PC-9 (cell line): ENCODE data around the gene ZNF316. TPM values are rescaled to one million over a fixed set of nuclear protein-coding genes. Genes with fewer than 3 reads are reported as not detected.
A peak's percentile ranks its signal among the peaks of the same experiment; 100 is the strongest.

ENCODE experiments used
- BruUV-seq: library from RNA; stranded (reverse); fragments of 400-500 nt; replicated peaks from 2 replicates; lab custom pipeline; 2021; lab: Mats Ljungman, UMichigan
- CTCF ChIA-PET: fragments of 300-600 bp; sonication (Branson Sonifier 250); formaldehyde crosslinking; loops from one replicate; lab custom pipeline; 2022; ENCODE audit warnings: antibody characterized with exemption; lab: Charles Lee
- POLR2A ChIA-PET: fragments of 300-600 bp; sonication (Branson Sonifier 250); formaldehyde crosslinking; loops from one replicate; lab custom pipeline; 2022; ENCODE audit warnings: antibody characterized with exemption; ENCODE audit not compliant: unreplicated experiment; lab: Charles Lee
- DNase-seq, 2 experiments: peaks; one replicate each; pipeline versions ENCODE4 v3.0.0 to v3.0.0-alpha.2; 2015 to 2022; ENCODE audit warnings: mixed read lengths in 1 of 2
- H2AFZ ChIP-seq: fragments of 200-600 bp; sonication (generic); 2 replicates; pipeline ENCODE4 v1.8.1; 2017; ENCODE audit warnings: antibody characterized with exemption
- H3F3A ChIP-seq: fragments of 200-600 bp; sonication (generic); 2 replicates; pipeline ENCODE4 v1.8.1; 2017; ENCODE audit warnings: antibody characterized with exemption, mild to moderate bottlenecking, low read depth; ENCODE audit not compliant: insufficient read depth
- H3K27ac ChIP-seq: fragments of 200-600 bp; sonication (generic); 2 replicates; pipeline ENCODE4 v1.6.1; 2016; ENCODE audit warnings: mixed run types
- H3K27me3 ChIP-seq: fragments of 200-600 bp; sonication (generic); 2 replicates; pipeline ENCODE4 v1.6.1; 2016; ENCODE audit warnings: low read depth, mixed run types; ENCODE audit not compliant: insufficient read depth
- H3K36me3 ChIP-seq: fragments of 200-600 bp; sonication (generic); 2 replicates; pipeline ENCODE4 v1.6.1; 2016; ENCODE audit warnings: low read depth, mixed run types
- H3K4me1 ChIP-seq: fragments of 200-600 bp; sonication (generic); replicated peaks from 2 replicates; pipeline ENCODE4 v1.6.1; 2016; ENCODE audit warnings: mixed run types; ENCODE audit not compliant: insufficient read depth
- H3K4me2 ChIP-seq: fragments of 200-600 bp; sonication (generic); 2 replicates; pipeline ENCODE4 v1.6.1; 2017; ENCODE audit warnings: mixed run types
- H3K4me3 ChIP-seq: fragments of 200-600 bp; sonication (generic); 2 replicates; pipeline ENCODE4 v1.6.1; 2016; ENCODE audit warnings: mixed run types
- H3K79me2 ChIP-seq: fragments of 200-600 bp; sonication (generic); 2 replicates; pipeline ENCODE4 v1.6.1; 2017; ENCODE audit warnings: low read depth, mixed run types
- H3K9me2 ChIP-seq: fragments of 200-600 bp; sonication (generic); 2 replicates; pipeline ENCODE4 v1.8.1; 2017; ENCODE audit warnings: mild to moderate bottlenecking; ENCODE audit not compliant: insufficient read depth
- H3K9me3 ChIP-seq: fragments of 200-600 bp; sonication (generic); 2 replicates; pipeline ENCODE4 v1.8.1; 2016; ENCODE audit warnings: low read depth; ENCODE audit not compliant: insufficient read depth
- H4K20me1 ChIP-seq: fragments of 200-600 bp; sonication (generic); 2 replicates; pipeline ENCODE4 v1.8.1; 2017; ENCODE audit not compliant: insufficient read depth
- CTCF ChIP-seq: fragments of 200-600 bp; sonication (generic); conservative IDR thresholded peaks from 2 replicates; pipeline ENCODE4 v1.6.1; 2017; ENCODE audit warnings: mixed run types, antibody characterized with exemption, mild to moderate bottlenecking, moderate library complexity
- EZH2 ChIP-seq: fragments of 200-600 bp; sonication (generic); IDR thresholded peaks from 2 replicates; pipeline ENCODE4 v1.8.0; 2017; ENCODE audit warnings: antibody characterized with exemption, low read depth
- intact Hi-C: fragments of 100-400 bp; cut with micrococcal nuclease; formaldehyde crosslinking; loops from one replicate; pipeline ENCODE4 v1.10.0; 2022; ENCODE audit not compliant: unreplicated experiment
- total RNA-seq: library from RNA; stranded (reverse); gene quantifications from 2 replicates; pipeline ENCODE4 v1.2.3, GENCODE V29; 2021

The ZNF316 gene
- total RNA-seq, 1 experiment from 2014 or later, result 28.4 TPM

- Histone ChIP-seq H3K79me2 (no peaks in the 10 kb centered on the region), H3K4me1 (no peaks in the 10 kb centered on the region), H4K20me1 (0 out of 2 replicates have a peak, but pooled peaks cover 3% of the 10 kb centered on the region), H3K4me3 (no peak overlapping the region), H3K4me2 (no peak overlapping the region), H3K27ac (no peak overlapping the region), H3K27me3 (no peaks in the 10 kb centered on the region), H2AFZ (no peak overlapping the region), H3K36me3 (peaks cover 19% of the 10 kb centered on the region), H3F3A (peaks cover 17% of the 10 kb centered on the region; the same call in 1 of the 2 replicates), H3K9me2 (no peaks in the 10 kb centered on the region), H3K9me3 (peaks cover 8% of the 10 kb centered on the region; the same call in 1 of the 2 replicates)
- ChIA-PET CTCF (interaction anchor here (0.6 kb wide), 1 partner anchor 94 kb away, joined by 6 read pairs; no protein-coding TSS in a partner anchor), POLR2A (no interaction called here)
- intact Hi-C loops, result no loop called here
- DNase-seq, result no peak
- BruUV-seq, result TSS peak; percentile 17
- TF ChIP-seq CTCF (no peak), EZH2 (no peak)
These were observed 17.9 kb downstream of the ZNF316 start for GRCh38 chr7:6654842-6655610.

GRCh38 chr7:6655636-6656385, 18.7 kb downstream of the ZNF316 start:
- H3F3A ChIP-seq, result peaks cover 17% of the 10 kb centered on the region; the same call in 1 of the 2 replicates
- POLR2A ChIA-PET, result no interaction called here
- no peaks in the 10 kb centered on the region for H3K9me2 ChIP-seq
- no peak for DNase-seq
- H3K4me1 ChIP-seq, result no peaks in the 10 kb centered on the region
- no peak overlapping the region for H3K4me2 ChIP-seq
- H2AFZ ChIP-seq, result no peak overlapping the region
- H3K9me3 ChIP-seq, result peaks cover 8% of the 10 kb centered on the region; the same call in 1 of the 2 replicates
- CTCF ChIA-PET, result no interaction called here
- H3K27me3 ChIP-seq, result no peaks in the 10 kb centered on the region; the same call in 1 of the 2 replicates
- peaks cover 15% of the 10 kb centered on the region for H3K36me3 ChIP-seq
- no peak overlapping the region for H3K4me3 ChIP-seq
- 0 out of 2 replicates have a peak, but pooled peaks cover 3% of the 10 kb centered on the region for H4K20me1 ChIP-seq
- no TSS peak for BruUV-seq
- no peak overlapping the region for H3K27ac ChIP-seq
- intact Hi-C loops, result no loop called here
- H3K79me2 ChIP-seq, result no peaks in the 10 kb centered on the region
- no peak for TF ChIP-seq CTCF

- Histone ChIP-seq H3K27me3 (no peaks in the 10 kb centered on the region; the same call in 1 of the 2 replicates), H3K9me2 (no peaks in the 10 kb centered on the region), H3K4me2 (no peak overlapping the region), H3K9me3 (peaks cover 8% of the 10 kb centered on the region; the same call in 1 of the 2 replicates), H3K79me2 (no peaks in the 10 kb centered on the region), H2AFZ (no peak overlapping the region), H3K4me3 (no peak overlapping the region), H3K4me1 (no peaks in the 10 kb centered on the region), H3F3A (peaks cover 17% of the 10 kb centered on the region; the same call in 1 of the 2 replicates), H3K27ac (no peak overlapping the region), H3K36me3 (peaks cover 14% of the 10 kb centered on the region), H4K20me1 (0 out of 2 replicates have a peak, but pooled peaks cover 3% of the 10 kb centered on the region)
- POLR2A ChIA-PET, result no interaction called here
- no TSS peak for BruUV-seq
- no peak for TF ChIP-seq EZH2
- no peak for TF ChIP-seq CTCF
- CTCF ChIA-PET, result no interaction called here
- intact Hi-C loops, result no loop called here
- DNase-seq, result no peak
These were observed 19.3 kb downstream of the ZNF316 start for GRCh38 chr7:6656413-6656812.
